HepG2 (cell line): ENCODE measurements around the gene LGALS3. TPM values are rescaled to one million over a fixed set of nuclear protein-coding genes. Genes with fewer than 3 reads are reported as not detected.

Experiments used
- ATF6 ChIP-seq: sonication (generic); formaldehyde crosslinking; conservative IDR thresholded peaks from 2 replicates; pipeline ENCODE4 v1.4.0; 2020; ENCODE audit warnings: missing genetic modification reagents
- CBX2 ChIP-seq, 2 experiments: fragments of 200-600 bp in 1 of 2; sonication (generic); formaldehyde crosslinking in 1 of 2; IDR thresholded peaks; 2 replicates each; pipeline versions ENCODE4 v1.7.0 to v1.8.1; 2018 to 2022; ENCODE audit warnings: low read depth in 2 of 2, low read length in 1 of 2, mild to moderate bottlenecking in 1 of 2, missing genetic modification reagents in 1 of 2
- DDIT3 ChIP-seq: sonication (generic); formaldehyde crosslinking; IDR thresholded peaks from 2 replicates; pipeline ENCODE4 v1.4.0; 2020; ENCODE audit warnings: mild to moderate bottlenecking, missing genetic modification reagents
- EHMT2 ChIP-seq: fragments of 200-600 bp; sonication (generic); IDR thresholded peaks from 2 replicates; pipeline ENCODE4 v1.7.0; 2017; ENCODE audit warnings: antibody characterized with exemption, low read depth, low read length, borderline replicate concordance
- FOSL2 ChIP-seq: sonication (generic); formaldehyde crosslinking; IDR thresholded peaks from 2 replicates; pipeline ENCODE4 v1.4.0; 2020; ENCODE audit warnings: missing genetic modification reagents
- HOXA3 ChIP-seq: sonication (generic); formaldehyde crosslinking; IDR thresholded peaks from 2 replicates; pipeline ENCODE4 v1.5.0; 2020; ENCODE audit warnings: missing genetic modification reagents
- JARID2 ChIP-seq: sonication (generic); formaldehyde crosslinking; IDR thresholded peaks from 2 replicates; pipeline ENCODE4 v1.8.1; 2023; ENCODE audit warnings: missing genetic modification reagents, inconsistent platforms; ENCODE audit not compliant: insufficient replicate concordance
- JUN ChIP-seq: sonication (generic); formaldehyde crosslinking; IDR thresholded peaks from 2 replicates; pipeline ENCODE4 v1.4.0; 2020; ENCODE audit warnings: mild to moderate bottlenecking, missing genetic modification reagents
- NPAS2 ChIP-seq: sonication (generic); formaldehyde crosslinking; IDR thresholded peaks from 2 replicates; pipeline ENCODE4 v1.8.0; 2022; ENCODE audit warnings: mild to moderate bottlenecking, missing genetic modification reagents, borderline replicate concordance
- PAX8 ChIP-seq: sonication (generic); formaldehyde crosslinking; IDR thresholded peaks from 2 replicates; pipeline ENCODE4 v1.8.0; 2022; ENCODE audit warnings: mild to moderate bottlenecking, missing genetic modification reagents, borderline replicate concordance
- RELA ChIP-seq: sonication (generic); formaldehyde crosslinking; IDR thresholded peaks from 2 replicates; pipeline ENCODE4 v1.4.0; 2020; ENCODE audit warnings: missing genetic modification reagents
- SRSF1 ChIP-seq: fragments of 200-400 bp; formaldehyde crosslinking; optimal IDR thresholded peaks from 2 replicates; pipeline ENCODE3; 2017; ENCODE audit warnings: mild to moderate bottlenecking, low read depth, low read length, moderate library complexity
- TBX2 ChIP-seq: sonication (generic); formaldehyde crosslinking; IDR thresholded peaks from 2 replicates; pipeline ENCODE4 v1.5.0; 2020; ENCODE audit warnings: missing genetic modification reagents, mild to moderate bottlenecking, borderline replicate concordance
- ZBTB25 ChIP-seq: IDR thresholded peaks from 2 replicates; pipeline ENCODE4 v1.6.1; 2018; ENCODE audit warnings: missing genetic modification reagents
- ZBTB43 ChIP-seq: sonication (generic); formaldehyde crosslinking; conservative IDR thresholded peaks from 2 replicates; pipeline ENCODE4 v1.4.0; 2020; ENCODE audit warnings: missing genetic modification reagents
- ZFY ChIP-seq: sonication (generic); formaldehyde crosslinking; IDR thresholded peaks from 2 replicates; pipeline ENCODE4 v1.4.0; 2020; ENCODE audit warnings: missing genetic modification reagents
- ZNF580 ChIP-seq: IDR thresholded peaks from 2 replicates; pipeline ENCODE4 v1.6.1; 2016; ENCODE audit warnings: low read depth, borderline replicate concordance
- ZNF687 ChIP-seq: sonication (generic); formaldehyde crosslinking; IDR thresholded peaks from 2 replicates; pipeline ENCODE4 v1.5.1; 2020; ENCODE audit warnings: mild to moderate bottlenecking, missing genetic modification reagents, moderate library complexity
- ZNF737 ChIP-seq: sonication (generic); formaldehyde crosslinking; IDR thresholded peaks from 2 replicates; pipeline ENCODE4 v1.5.0; 2020; ENCODE audit warnings: missing genetic modification reagents, mild to moderate bottlenecking, borderline replicate concordance
- polyA plus RNA-seq, 8 experiments: library from polyadenylated mRNA; depleted of rRNA in 3 of 8; stranded (reverse) in 7 of 8; unstranded in 1 of 8; fragments of >200 nt; fragmentation: Illumina TruSeq in 4 of 8; extraction: Trizol in 4 of 8; gene quantifications; 2 replicates each; pipeline versions ENCODE4 v1.2.1 to v1.2.3, GENCODE V29; 2011 to 2016; ENCODE audit warnings: low read depth in 4 of 8, missing spikeins in 1 of 8, mixed read lengths in 1 of 8; ENCODE audit not compliant: insufficient read depth in 1 of 8
- total RNA-seq, 5 experiments: library from RNA; depleted of rRNA; stranded (reverse); fragments of >200 nt; fragmentation: Illumina TruSeq; extraction: Trizol; gene quantifications; 2 replicates each; pipeline ENCODE4 v1.2.3, GENCODE V29; 2016; ENCODE audit warnings: low read depth in 1 of 5

The LGALS3 gene
- total and polyA plus RNA-seq, 2 of the 13 experiments (the other 11 are each of a cell fraction or from before 2014, with no cell fraction given) = 5.0 to 97.4 TPM

GRCh38 chr14:55102141-55102621 is 26.9 kb upstream of the LGALS3 start (continued):
- TF ChIP-seq ZNF580 (CRISPR knock-in tag) (no peak), NPAS2 (no peak), RELA (CRISPR knock-in tag) (no peak), ZFY (CRISPR knock-in tag) (peak; percentile 82), ZNF687 (CRISPR knock-in tag) (peak; percentile 67), TBX2 (CRISPR knock-in tag) (0 out of 2 replicates have a peak, but pooled peaks have one; percentile 36), ZBTB25 (CRISPR knock-in tag) (no peak), DDIT3 (CRISPR knock-in tag) (no peak), ZNF737 (no peak), EHMT2 (no peak), CBX2 (IDR thresholded peaks at IDR 0.05; ENCODE audit: low read depth, low read length) (no peak), CBX2 (CRISPR knock-in tag; IDR thresholded peaks at IDR 0.05; ENCODE audit: low read depth) (no peak), ATF6 (CRISPR knock-in tag) (no peak), HOXA3 (CRISPR knock-in tag) (no peak), JUN (CRISPR knock-in tag) (no peak), JARID2 (CRISPR knock-in tag) (no peak), SRSF1 (no peak), ZBTB43 (CRISPR knock-in tag) (no peak), PAX8 (CRISPR knock-in tag) (no peak), FOSL2 (CRISPR knock-in tag) (peak; percentile 49; the same call in 1 of the 2 replicates)
